HG03135 (cell line): ENCODE results near the gene MYH6.
"Not testable (repeated sequence)": the region's sequence is repeated elsewhere in the genome, so short reads cannot be mapped to it uniquely, and the experiment has no call there.

ENCODE experiments used
- ATAC-seq: cut with Tn5 transposase; IDR thresholded peaks from one replicate; pipeline ENCODE4 v1.9.1; 2021; ENCODE audit warnings: mild to moderate bottlenecking, moderate library complexity; ENCODE audit not compliant: unreplicated experiment

The MYH6 gene

GRCh38 chr14:23399591-23399990 is 8.5 kb downstream of the MYH6 start:
- ATAC-seq: no peak

- ATAC-seq: no peak
These were observed 8.9 kb downstream of the MYH6 start for GRCh38 chr14:23399136-23399535.

GRCh38 chr14:23398348-23398747 is 9.7 kb downstream of the MYH6 start:
- no peak for ATAC-seq

GRCh38 chr14:23396781-23397407 is 11.2 kb downstream of the MYH6 start:
- no peak for ATAC-seq

DNA sequence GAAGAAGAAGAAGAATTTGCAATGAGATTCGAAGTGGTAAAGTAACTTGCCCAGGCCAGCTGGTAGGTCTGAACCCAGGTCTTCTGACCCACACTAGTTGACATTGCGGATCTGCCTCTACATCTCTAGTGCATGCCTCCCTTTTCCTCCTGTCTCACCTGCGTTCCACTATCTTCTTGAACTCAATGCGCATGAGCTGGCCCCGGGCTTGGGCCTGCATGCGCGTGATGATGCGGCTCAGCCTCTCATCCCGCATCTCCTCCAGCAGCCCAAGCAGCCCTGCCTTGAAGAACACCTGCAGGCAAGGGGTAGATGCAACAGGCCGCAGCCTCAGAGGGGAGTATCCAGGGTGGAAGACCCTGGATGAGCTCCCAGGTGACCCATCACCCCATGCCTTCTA is 11.9 kb downstream of the MYH6 start:
- ATAC-seq: no peak

GRCh38 chr14:23392613-23393012 is 15.5 kb downstream of the MYH6 start:
- ATAC-seq: no peak

GRCh38 chr14:23389871-23390270 is 18.2 kb downstream of the MYH6 start:
- ATAC-seq: not testable (repeated sequence)

DNA sequence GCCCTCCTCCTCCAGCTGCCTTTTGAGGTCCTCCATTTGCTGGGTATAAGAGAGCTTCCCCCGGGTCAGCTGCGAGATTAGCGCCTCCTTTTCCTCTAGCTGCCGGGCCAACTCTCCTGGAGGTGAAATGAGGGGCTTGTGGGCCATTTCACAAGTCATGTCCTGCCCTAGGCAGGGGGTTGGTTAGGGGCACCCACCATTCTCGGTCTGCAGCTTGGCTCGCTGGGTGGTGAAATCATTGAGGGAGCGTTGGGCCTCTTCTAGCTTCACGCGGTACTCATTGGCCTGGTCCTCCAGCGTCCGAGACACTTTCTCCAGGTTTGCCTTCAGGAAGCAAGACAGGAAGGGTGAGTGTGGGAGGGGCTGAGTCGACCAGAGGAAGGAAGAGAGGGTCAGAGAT is 18.7 kb downstream of the MYH6 start:
- ATAC-seq: no peak

DNA sequence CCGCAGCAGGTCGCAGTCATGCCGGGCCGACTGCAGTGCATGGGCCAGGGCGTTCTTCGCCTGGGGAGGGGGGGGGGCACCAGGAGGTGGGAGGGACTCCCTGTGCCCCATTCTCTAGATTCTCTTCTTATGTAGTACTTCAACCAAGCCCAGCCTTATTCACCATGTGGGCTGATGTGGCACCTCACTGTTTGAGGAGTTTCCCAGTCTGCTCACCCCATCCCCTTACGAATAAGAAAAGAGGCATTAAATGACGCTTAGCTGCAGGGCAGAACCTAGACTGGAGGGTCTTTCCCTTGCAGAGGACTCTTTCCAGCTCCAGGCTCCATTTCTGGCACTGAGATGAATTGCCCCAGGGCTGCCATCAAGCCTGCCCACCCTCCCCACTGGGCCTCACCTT is 19.1 kb downstream of the MYH6 start:
- ATAC-seq: no peak

GRCh38 chr14:23387916-23388882 is 19.9 kb downstream of the MYH6 start:
- ATAC-seq: no peak

GRCh38 chr14:23386999-23387398 is 21.1 kb downstream of the MYH6 start:
- ATAC-seq: no peak

GRCh38 chr14:23386266-23386657 is 21.8 kb downstream of the MYH6 start:
- ATAC-seq: not testable (repeated sequence)

- ATAC-seq: no peak
These were observed 22.3 kb downstream of the MYH6 start for GRCh38 chr14:23385642-23386265.

DNA sequence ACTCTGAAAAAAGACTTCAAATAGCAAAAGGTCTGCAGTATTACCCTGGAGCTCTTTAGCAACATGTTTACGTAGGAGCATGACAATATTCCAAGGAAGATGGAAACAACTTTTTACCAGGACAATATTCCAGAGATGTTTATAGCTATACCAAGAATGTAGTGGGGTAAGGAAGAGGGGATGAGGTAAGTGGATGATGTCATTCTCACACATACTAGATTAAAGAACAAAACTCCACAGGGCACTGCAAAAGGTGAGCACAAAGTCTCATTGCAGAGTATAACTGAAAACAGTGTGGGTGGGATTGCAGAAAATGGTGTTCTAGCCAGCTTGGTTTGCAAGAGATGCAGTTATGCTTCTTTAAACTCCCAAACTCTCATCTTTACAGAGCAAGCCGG is 22.8 kb downstream of the MYH6 start:
- no peak for ATAC-seq

GRCh38 chr14:23384364-23385080 is 23.6 kb downstream of the MYH6 start:
- no peak for ATAC-seq

GRCh38 chr14:23382731-23383440 is 25.2 kb downstream of the MYH6 start:
- no peak for ATAC-seq

- no peak for ATAC-seq
These were observed 25.8 kb downstream of the MYH6 start for GRCh38 chr14:23382276-23382675.

- no peak for ATAC-seq
These were observed 26.2 kb downstream of the MYH6 start for GRCh38 chr14:23381871-23382270.

DNA sequence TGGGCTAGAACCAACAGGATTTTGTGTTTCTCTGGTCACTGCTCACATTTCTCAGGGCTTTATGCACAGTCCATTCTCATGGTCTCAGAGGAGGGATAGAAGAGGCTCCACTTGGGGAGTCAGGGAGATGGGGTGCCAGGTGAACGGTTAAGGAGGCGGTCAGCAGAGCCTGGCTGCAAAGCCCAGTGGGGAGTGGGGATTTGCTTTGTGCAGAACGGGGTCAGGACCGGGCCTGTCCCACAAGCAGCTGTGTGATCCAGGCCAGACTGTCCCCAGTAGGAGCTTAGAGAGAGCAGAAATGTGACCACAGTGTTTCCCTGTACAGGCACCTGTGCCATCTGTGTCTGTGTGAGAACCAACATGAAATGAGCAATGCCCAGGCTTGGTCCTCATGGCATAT is 27.1 kb downstream of the MYH6 start:
- no peak for ATAC-seq

DNA sequence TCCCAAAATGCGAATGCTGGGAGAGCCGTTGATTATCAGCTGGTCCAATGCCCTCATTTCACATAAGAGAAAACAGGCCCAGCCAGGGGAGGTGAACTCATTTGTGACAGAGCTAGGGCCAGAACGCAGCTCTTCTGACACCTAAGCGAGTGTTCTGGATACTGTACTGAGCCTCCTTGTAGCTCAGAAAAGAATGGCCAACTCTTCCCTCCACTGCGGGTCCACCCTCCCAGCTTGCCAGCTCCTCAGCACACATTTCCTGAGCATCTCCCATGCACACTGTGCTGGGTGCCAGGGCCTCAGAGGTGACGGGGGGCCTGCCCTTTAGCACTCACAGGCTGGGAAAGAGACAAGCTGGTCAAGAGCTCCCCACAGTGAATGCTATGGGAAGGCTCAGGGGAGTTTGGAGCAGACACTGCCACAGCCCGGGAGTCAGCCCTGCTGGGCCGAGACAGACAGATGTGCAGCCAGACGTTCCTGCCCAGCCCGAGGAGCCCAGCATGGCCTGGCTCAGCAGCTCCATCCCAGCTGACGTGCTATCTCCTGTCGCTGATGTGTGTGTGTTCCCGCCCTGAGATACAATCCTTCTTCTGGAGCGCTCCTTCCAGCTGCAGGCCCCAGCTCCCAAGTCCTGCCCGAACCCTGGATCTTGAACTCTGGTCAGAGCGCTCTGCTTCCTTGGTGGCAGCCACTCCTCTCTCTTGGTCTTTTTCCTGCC is 27.7 kb downstream of the MYH6 start:
- ATAC-seq: no peak
